Endothelial cell of umbilical vein (primary cell): ENCODE measurements around the gene RPRML. TPM values are rescaled to one million over a fixed set of nuclear protein-coding genes. Genes with fewer than 3 reads are reported as not detected.

Experiments
- BruUV-seq: library from RNA; stranded (reverse); fragments of 400-500 nt; replicated peaks from 2 replicates; lab custom pipeline; 2021; lab: Mats Ljungman, UMichigan
- CTCF ChIA-PET: fragments of 300-600, 350-600 bp; sonication (Branson Sonifier 250); formaldehyde crosslinking; loops from one replicate; lab custom pipeline; 2021; ENCODE audit warnings: antibody characterized with exemption, inconsistent platforms; lab: Charles Lee
- POLR2A ChIA-PET: fragments of 300-600, 350-600 bp; sonication (Branson Sonifier 250); formaldehyde crosslinking; loops from one replicate; lab custom pipeline; 2021; ENCODE audit warnings: antibody characterized with exemption, inconsistent platforms; lab: Charles Lee
- DNase-seq: peaks from one replicate; pipeline ENCODE4 v3.0.0-alpha.2; 2011; ENCODE audit warnings: low read depth, low spot score
- FAIRE-seq: peaks from 2 replicates; lab custom pipeline; 2011; peaks lifted over from hg19 to GRCh38; lab: Jason Lieb, UNC
- H2AFZ ChIP-seq: 2 replicates; pipeline ENCODE4 v1.6.0; 2012; ENCODE audit warnings: low read depth, low read length, control low read depth, inconsistent platforms
- H3K27ac ChIP-seq: 2 replicates; pipeline ENCODE4 v1.5.1; 2011; ENCODE audit warnings: low read depth, mild to moderate bottlenecking, control low read depth, low read length, moderate library complexity; ENCODE audit not compliant: insufficient read depth
- H3K27me3 ChIP-seq, 2 experiments: 2 replicates each; pipeline versions ENCODE4 v1.6.0 to v1.6.1; 2011; ENCODE audit warnings: low read length in 2 of 2, mixed read lengths in 1 of 2; ENCODE audit not compliant: control insufficient read depth in 2 of 2, insufficient read depth in 2 of 2
- H3K36me3 ChIP-seq, 2 experiments: 2 replicates in 1 of 2; 3 replicates in 1 of 2; pipeline ENCODE4 v1.5.1; 2011; ENCODE audit warnings: low read length in 2 of 2, mild to moderate bottlenecking in 1 of 2, moderate library complexity in 1 of 2; ENCODE audit not compliant: control insufficient read depth in 2 of 2, insufficient read depth in 2 of 2; ENCODE audit errors: extremely low read depth in 1 of 2
- H3K4me1 ChIP-seq: 3 replicates; pipeline ENCODE4 v1.5.1; 2011; ENCODE audit warnings: mild to moderate bottlenecking, low read length; ENCODE audit not compliant: control insufficient read depth, insufficient read depth; ENCODE audit errors: extremely low read depth
- H3K4me2 ChIP-seq: 2 replicates; pipeline ENCODE4 v1.6.1; 2011; ENCODE audit warnings: low read length, control low read depth, mixed read lengths; ENCODE audit not compliant: insufficient read depth
- H3K4me3 ChIP-seq, 3 experiments: fragments of 200-600 bp in 1 of 3; sonication (generic), shearing (Covaris generic) in 1 of 3; replicated peaks in 1 of 3; 2 replicates each; pipeline ENCODE4 v1.5.1; 2011 to 2016; ENCODE audit warnings: control low read depth in 3 of 3, low read length in 3 of 3, mild to moderate bottlenecking in 2 of 3, inconsistent platforms in 1 of 3, low read depth in 1 of 3, moderate library complexity in 1 of 3; ENCODE audit not compliant: insufficient read depth in 1 of 3
- H3K79me2 ChIP-seq: 2 replicates; pipeline ENCODE4 v1.6.0; 2012; ENCODE audit warnings: low read length, inconsistent platforms; ENCODE audit not compliant: control insufficient read depth, insufficient read depth
- H3K9ac ChIP-seq: replicated peaks from 2 replicates; pipeline ENCODE3; 2011; ENCODE audit warnings: low read length, control low read depth; ENCODE audit not compliant: insufficient read depth; ENCODE audit errors: extremely low read depth
- H3K9me1 ChIP-seq: replicated peaks from 3 replicates; pipeline ENCODE4 v1.6.0; 2011; ENCODE audit warnings: mild to moderate bottlenecking, low read length; ENCODE audit not compliant: control insufficient read depth, insufficient read depth; ENCODE audit errors: extremely low read depth
- H3K9me3 ChIP-seq: replicated peaks from 2 replicates; pipeline ENCODE4 v1.5.1; 2012; ENCODE audit warnings: low read length, inconsistent platforms; ENCODE audit not compliant: control insufficient read depth, insufficient read depth
- H4K20me1 ChIP-seq: replicated peaks from 2 replicates; pipeline ENCODE3; 2011; ENCODE audit warnings: mild to moderate bottlenecking, low read length; ENCODE audit not compliant: control insufficient read depth, insufficient read depth; ENCODE audit errors: extremely low read depth
- CTCF ChIP-seq, 2 donors: IDR thresholded peaks; 1 replicate in 1 of 2; 2 replicates in 1 of 2; pipeline ENCODE4 v1.5.1; 2011; ENCODE audit warnings: low read length in 2 of 2, mild to moderate bottlenecking in 2 of 2, moderate library complexity in 2 of 2, control low read depth in 1 of 2, inconsistent platforms in 1 of 2, low read depth in 1 of 2; ENCODE audit not compliant: insufficient read depth in 1 of 2; ENCODE audit errors: extremely low read depth in 1 of 2
- EZH2 ChIP-seq: IDR thresholded peaks from 2 replicates; pipeline ENCODE4 v1.6.1; 2012; ENCODE audit warnings: borderline replicate concordance, low read depth, mild to moderate bottlenecking, moderate library complexity, low read length, inconsistent platforms; ENCODE audit not compliant: severe bottlenecking
- GATA2 ChIP-seq: IDR thresholded peaks from 2 replicates; pipeline ENCODE4 v1.7.0; 2011; ENCODE audit warnings: low read depth, mild to moderate bottlenecking, moderate library complexity, mixed read lengths, low read length; ENCODE audit not compliant: insufficient read length, insufficient read depth
- MAX ChIP-seq: IDR thresholded peaks from 2 replicates; pipeline ENCODE4 v1.6.1; 2011; ENCODE audit not compliant: insufficient read depth, insufficient read length
- MYC ChIP-seq: IDR thresholded peaks from one replicate; pipeline ENCODE4 v1.6.1; 2011; ENCODE audit warnings: mild to moderate bottlenecking, low read depth, low read length
- POLR2AphosphoS5 ChIP-seq: IDR thresholded peaks from 2 replicates; pipeline ENCODE4 v1.6.1; 2012; ENCODE audit warnings: low read depth, mild to moderate bottlenecking, control low read depth, low read length, moderate library complexity; ENCODE audit not compliant: insufficient read depth
- dilution Hi-C: fragments of 300-500 bp; cut with MboI; formaldehyde crosslinking; loops from one replicate; pipeline ENCODE4 v1.15.0; 2019; ENCODE audit warnings: low sequenced_read_pairs; ENCODE audit not compliant: extremely low pct_ligation_motif_present
- intact Hi-C: fragments of 100-400 bp; cut with micrococcal nuclease; formaldehyde crosslinking; loops from one replicate; pipeline ENCODE4 v1.10.0; 2022
- polyA plus RNA-seq, 4 experiments: library from polyadenylated mRNA; depleted of rRNA in 3 of 4; stranded (reverse) in 3 of 4; unstranded in 1 of 4; fragments of >200 nt; gene quantifications; 2 replicates each; pipeline versions ENCODE4 v1.2.1 to v1.2.3, GENCODE V29; 2011 to 2012; ENCODE audit warnings: missing spikeins in 1 of 4
- total RNA-seq: library from RNA; stranded (reverse); gene quantifications from 2 replicates; pipeline ENCODE4 v1.2.3, GENCODE V29; 2021

Gene RPRML
- total and polyA plus RNA-seq, 2 donors (not counting 3 experiments of a cell fraction or from before 2014, with no cell fraction given), result 0.08 TPM; not detected in 1

- Histone ChIP-seq H3K4me2 (peak overlapping the region; percentile 19), H3K9me3 (no peaks in the 10 kb centered on the region), H2AFZ (no peak overlapping the region), H3K4me1 (peaks cover 11% of the 10 kb centered on the region), H3K27ac (no peak overlapping the region), H3K9me1 (no peaks in the 10 kb centered on the region), H4K20me1 (no peaks in the 10 kb centered on the region), H3K79me2 (no peaks in the 10 kb centered on the region), H3K36me3 (peaks cover 6 to 13% of the 10 kb centered on the region in 2 experiments), H3K27me3 (no peaks in the 10 kb centered on the region), H3K9ac (no peak overlapping the region), H3K4me3 (no peak overlapping the region)
- intact Hi-C loops, result loop anchor here (5.0 kb wide), 1 partner anchor 374 kb away; no protein-coding TSS in a partner anchor
- CTCF ChIA-PET, result interaction anchor here (0.7 to 4.2 kb wide), 11 partner anchors 12 to 672 kb away, joined by 3 to 80 read pairs (median 12); no protein-coding TSS in a partner anchor
- dilution Hi-C loops, result no loop called here
- peak; percentile 60 for FAIRE-seq
- POLR2A ChIA-PET, result no interaction called here
- DNase-seq, result peak; percentile 35
- TF ChIP-seq GATA2, result peak; percentile 92
- TF ChIP-seq POLR2AphosphoS5, result peak; percentile 75
- no peak for TF ChIP-seq EZH2
- no TSS peak for BruUV-seq
Observed at GRCh38 chr17:46943501-46944393, 35.3 kb downstream of the RPRML start.

- dilution Hi-C loops, result no loop called here
- Histone ChIP-seq H3K9ac (no peak overlapping the region), H3K9me1 (no peaks in the 10 kb centered on the region), H4K20me1 (no peaks in the 10 kb centered on the region), H3K36me3 (peaks cover 8 to 18% of the 10 kb centered on the region in 2 experiments), H3K4me3 (no peak overlapping the region), H3K4me2 (no peak overlapping the region), H3K27me3 (no peaks in the 10 kb centered on the region), H3K9me3 (no peaks in the 10 kb centered on the region), H2AFZ (no peak overlapping the region), H3K79me2 (no peaks in the 10 kb centered on the region), H3K27ac (no peak overlapping the region), H3K4me1 (peaks cover 11% of the 10 kb centered on the region)
- no peak for FAIRE-seq
- intact Hi-C loops, result loop anchor here (5.0 kb wide), 1 partner anchor 374 kb away; no protein-coding TSS in a partner anchor
- no peak for DNase-seq
- TF ChIP-seq MYC, result no peak
- TF ChIP-seq MAX, result no peak
- no peak for TF ChIP-seq CTCF (IDR thresholded peaks at IDR 0.05; ENCODE audit: extremely low read depth in 1 of 2, insufficient read depth in 1 of 2, low read depth in 1 of 2, low read length in 2 of 2)
- TF ChIP-seq POLR2AphosphoS5, result no peak
- POLR2A ChIA-PET, result no interaction called here
- CTCF ChIA-PET, result interaction anchor here (0.7 to 4.2 kb wide), 41 partner anchors 8 to 672 kb away, joined by 3 to 80 read pairs (median 7); partner anchors contain the start of gene RPRML
- no TSS peak for BruUV-seq
Observed at GRCh38 chr17:46943218-46943500, 35.9 kb downstream of the RPRML start.
